Naive thymus-derived CD4-positive, alpha-beta T cell (primary cell): Measurements from ENCODE around the gene LRRC8D. TPM values are rescaled to one million over a fixed set of nuclear protein-coding genes. Genes with fewer than 3 reads are reported as not detected.

Source experiments
- ATAC-seq: fragments of 150-1000 bp; cut with Tn5 transposase; 2 replicates; pipeline ENCODE4 v1.10.0; 2021; ENCODE audit warnings: mild to moderate bottlenecking, moderate library complexity
- CTCF ChIA-PET: fragments of 350-600 bp; sonication (Branson Sonifier 250); formaldehyde crosslinking; loops from one replicate; lab custom pipeline; 2021; ENCODE audit warnings: antibody characterized with exemption; lab: Charles Lee
- POLR2A ChIA-PET: fragments of 350-600 bp; sonication (Branson Sonifier 250); formaldehyde crosslinking; loops from one replicate; lab custom pipeline; 2021; ENCODE audit warnings: antibody characterized with exemption, inconsistent platforms; lab: Charles Lee
- DNase-seq, 9 donors: peaks; one replicate each; pipeline versions ENCODE4 v3.0.0 to v3.0.0-alpha.2; 2020 to 2022; ENCODE audit warnings: mixed read lengths in 1 of 9
- H3K27ac ChIP-seq: one replicate; pipeline ENCODE4 v1.7.0; 2013; ENCODE audit warnings: mild to moderate bottlenecking, low read depth, low read length, moderate library complexity
- H3K27me3 ChIP-seq, 2 donors: one replicate each; pipeline ENCODE4 v1.7.0; 2013; ENCODE audit warnings: low read length in 2 of 2, mild to moderate bottlenecking in 2 of 2, moderate library complexity in 2 of 2; ENCODE audit not compliant: control insufficient read depth in 2 of 2, insufficient read depth in 2 of 2
- H3K36me3 ChIP-seq, 3 experiments: 1 replicate in 2 of 3; 2 replicates in 1 of 3; pipeline ENCODE4 v1.7.0; 2013; ENCODE audit warnings: low read length in 3 of 3, mild to moderate bottlenecking in 3 of 3, moderate library complexity in 1 of 3; ENCODE audit not compliant: insufficient read depth in 3 of 3, control insufficient read depth in 2 of 3
- H3K4me1 ChIP-seq, 2 donors: one replicate each; pipeline ENCODE4 v1.7.0; 2013; ENCODE audit warnings: low read length in 2 of 2, mild to moderate bottlenecking in 2 of 2, moderate library complexity in 1 of 2; ENCODE audit not compliant: control insufficient read depth in 2 of 2, insufficient read depth in 2 of 2
- H3K4me3 ChIP-seq: 2 replicates; pipeline ENCODE4 v1.7.0; 2013; ENCODE audit warnings: mild to moderate bottlenecking, low read length
- H3K9me3 ChIP-seq, 3 experiments: 1 replicate in 2 of 3; 2 replicates in 1 of 3; pipeline ENCODE4 v1.7.0; 2013; ENCODE audit warnings: low read length in 3 of 3; ENCODE audit not compliant: control insufficient read depth in 2 of 3
- H3K27ac Mint-ChIP-seq, 9 donors: one replicate each; pipeline ENCODE4 v1.8.0; 2020 to 2022; ENCODE audit warnings: mixed read lengths in 9 of 9, mild to moderate bottlenecking in 8 of 9, moderate library complexity in 5 of 9, inconsistent platforms in 2 of 9
- H3K27me3 Mint-ChIP-seq, 5 donors: one replicate each; pipeline ENCODE4 v1.8.0; 2021 to 2022; ENCODE audit warnings: mixed read lengths in 5 of 5, mild to moderate bottlenecking in 1 of 5
- H3K36me3 Mint-ChIP-seq, 5 donors: one replicate each; pipeline ENCODE4 v1.8.0; 2020 to 2022; ENCODE audit warnings: mixed read lengths in 5 of 5, mild to moderate bottlenecking in 3 of 5, inconsistent platforms in 1 of 5
- H3K4me1 Mint-ChIP-seq, 7 donors: one replicate each; pipeline ENCODE4 v1.8.0; 2020 to 2022; ENCODE audit warnings: mixed read lengths in 7 of 7, mild to moderate bottlenecking in 3 of 7, inconsistent platforms in 1 of 7
- H3K4me3 Mint-ChIP-seq, 10 donors: one replicate each; pipeline ENCODE4 v1.8.0; 2020 to 2022; ENCODE audit warnings: mild to moderate bottlenecking in 10 of 10, mixed read lengths in 10 of 10, moderate library complexity in 6 of 10, inconsistent platforms in 2 of 10
- H3K9me3 Mint-ChIP-seq, 11 donors: one replicate each; pipeline ENCODE4 v1.8.0; 2020 to 2022; ENCODE audit warnings: mixed read lengths in 11 of 11, mild to moderate bottlenecking in 4 of 11, inconsistent platforms in 1 of 11, moderate library complexity in 1 of 11
- intact Hi-C, 2 donors: fragments of 100-400 bp; cut with micrococcal nuclease; formaldehyde crosslinking; loops; one replicate each; pipeline ENCODE4 v1.15.1; 2023
- polyA plus RNA-seq, 2 donors: library from polyadenylated mRNA; unstranded; fragments of 300-500 nt; fragmentation: Illumina TruSeq; gene quantifications; one replicate each; pipeline ENCODE4 v1.2.3, GENCODE V29; 2021
- total RNA-seq, 6 experiments: library from RNA in 5 of 6; stranded (reverse) in 5 of 6; gene quantifications; 1 replicate in 5 of 6; 2 replicates in 1 of 6; pipeline ENCODE4 v1.2.3 and lab custom pipeline; 2021 to 2026

Gene LRRC8D
- total and polyA plus RNA-seq, 7 experiments from 2014 or later: 21.1 to 65.7 (median 38.9) TPM

- H3K36me3 Mint-ChIP-seq: peaks cover under 1 to 35% (median 5%) of the 10 kb centered on the region in 5 donors
- H3K4me3 Mint-ChIP-seq: no peak overlapping the region
- Histone ChIP-seq H3K4me1 (no peaks in the 10 kb centered on the region), H3K27ac (no peak overlapping the region), H3K27me3 (no peaks in the 10 kb centered on the region), H3K36me3 (peaks cover 0 to 5% (median 0%) of the 10 kb centered on the region in 3 experiments), H3K4me3 (no peak overlapping the region), H3K9me3 (no peaks in the 10 kb centered on the region)
- no peaks in the 10 kb centered on the region for H3K9me3 Mint-ChIP-seq
- ATAC-seq (no peak), DNase-seq (no peak)
- intact Hi-C loops: loop anchor here in 1 of 2 donors (5.0 kb wide), 2 partner anchors 36 to 59 kb away; no protein-coding TSS in a partner anchor
- peak overlapping the region in 3 of 9 donors; percentile 2 to 84 (median 59) for H3K27ac Mint-ChIP-seq
- ChIA-PET CTCF (interaction anchor here (0.6 kb wide), 1 partner anchor 19 kb away, joined by 3 read pairs; no protein-coding TSS in a partner anchor), POLR2A (no interaction called here)
- peaks cover 17 to 79% (median 71%) of the 10 kb centered on the region in 7 donors for H3K4me1 Mint-ChIP-seq
- no peaks in the 10 kb centered on the region for H3K27me3 Mint-ChIP-seq
These were observed 80.2 kb downstream of the LRRC8D start for GRCh38 chr1:89900791-89901708.

GRCh38 chr1:89901957-89902669 is 81.3 kb downstream of the LRRC8D start:
- peak overlapping the region in 2 of 9 donors; percentile 2 to 59 for H3K27ac Mint-ChIP-seq
- no peaks in the 10 kb centered on the region for H3K4me1 ChIP-seq
- no peaks in the 10 kb centered on the region for H3K9me3 Mint-ChIP-seq
- peaks cover 0 to 5% (median 0%) of the 10 kb centered on the region in 3 experiments for H3K36me3 ChIP-seq
- intact Hi-C loops: loop anchor here in 1 of 2 donors (5.0 kb wide), 2 partner anchors 35 to 60 kb away; no protein-coding TSS in a partner anchor
- no peaks in the 10 kb centered on the region for H3K9me3 ChIP-seq
- DNase-seq (no peak), ATAC-seq (no peak)
- H3K27me3 ChIP-seq: no peaks in the 10 kb centered on the region
- H3K4me3 ChIP-seq: no peak overlapping the region
- no peak overlapping the region for H3K4me3 Mint-ChIP-seq
- H3K27me3 Mint-ChIP-seq: no peaks in the 10 kb centered on the region
- H3K4me1 Mint-ChIP-seq: peaks cover 19 to 84% (median 68%) of the 10 kb centered on the region in 7 donors
- no peak overlapping the region for H3K27ac ChIP-seq
- H3K36me3 Mint-ChIP-seq: peaks cover 0 to 27% (median 4%) of the 10 kb centered on the region in 5 donors
- POLR2A ChIA-PET: no interaction called here
- CTCF ChIA-PET: interaction anchor here (0.6 kb wide), 1 partner anchor 20 kb away, joined by 3 read pairs; no protein-coding TSS in a partner anchor

GRCh38 chr1:89903550-89903949 is 82.7 kb downstream of the LRRC8D start:
- peak overlapping the region in 4 of 9 donors; percentile 5 to 51 (median 42) for H3K27ac Mint-ChIP-seq
- intact Hi-C loops: loop anchor here in 1 of 2 donors (5.0 kb wide), 2 partner anchors 34 to 61 kb away; no protein-coding TSS in a partner anchor
- ATAC-seq (no peak), DNase-seq (no peak)
- H3K4me1 ChIP-seq: no peaks in the 10 kb centered on the region
- H3K36me3 Mint-ChIP-seq: peaks cover 0 to 25% (median 4%) of the 10 kb centered on the region in 5 donors
- H3K9me3 Mint-ChIP-seq: no peaks in the 10 kb centered on the region
- ChIA-PET CTCF (no interaction called here), POLR2A (no interaction called here)
- peaks cover 0 to 5% (median 0%) of the 10 kb centered on the region in 3 experiments for H3K36me3 ChIP-seq
- peaks cover 18 to 86% (median 73%) of the 10 kb centered on the region in 7 donors for H3K4me1 Mint-ChIP-seq
- no peak overlapping the region for H3K4me3 ChIP-seq
- H3K9me3 ChIP-seq: no peaks in the 10 kb centered on the region
- H3K27me3 Mint-ChIP-seq: no peaks in the 10 kb centered on the region
- H3K27ac ChIP-seq: no peak overlapping the region
- no peaks in the 10 kb centered on the region for H3K27me3 ChIP-seq
- H3K4me3 Mint-ChIP-seq: no peak overlapping the region

- Histone ChIP-seq H3K27me3 (no peaks in the 10 kb centered on the region), H3K4me1 (no peaks in the 10 kb centered on the region), H3K9me3 (no peaks in the 10 kb centered on the region), H3K27ac (no peak overlapping the region), H3K36me3 (peaks cover 0 to 5% (median 0%) of the 10 kb centered on the region in 3 experiments), H3K4me3 (no peak overlapping the region)
- no peak for ATAC-seq
- peaks cover 0 to 31% (median 10%) of the 10 kb centered on the region in 5 donors for H3K36me3 Mint-ChIP-seq
- no peak overlapping the region for H3K4me3 Mint-ChIP-seq
- CTCF ChIA-PET: interaction anchor here (0.6 kb wide), 1 partner anchor 676 kb away, joined by 3 read pairs; no protein-coding TSS in a partner anchor
- no peaks in the 10 kb centered on the region for H3K9me3 Mint-ChIP-seq
- POLR2A ChIA-PET: interaction anchor here (0.6 kb wide), 1 partner anchor 147 kb away, joined by 3 read pairs; no protein-coding TSS in a partner anchor
- H3K27ac Mint-ChIP-seq: peak overlapping the region in 4 of 9 donors; percentile 17 to 51 (median 40)
- H3K27me3 Mint-ChIP-seq: no peaks in the 10 kb centered on the region
- intact Hi-C loops: loop anchor here in 1 of 2 donors (5.0 kb wide), 2 partner anchors 33 to 62 kb away; no protein-coding TSS in a partner anchor
- peaks cover 23 to 85% (median 73%) of the 10 kb centered on the region in 7 donors for H3K4me1 Mint-ChIP-seq
- no peak for DNase-seq
These were observed 83.6 kb downstream of the LRRC8D start for GRCh38 chr1:89904219-89904980.

GRCh38 chr1:89905395-89906058 is 84.7 kb downstream of the LRRC8D start:
- H3K9me3 Mint-ChIP-seq: no peaks in the 10 kb centered on the region
- peak overlapping the region in 4 of 9 donors; percentile 38 to 69 (median 56) for H3K27ac Mint-ChIP-seq
- POLR2A ChIA-PET: interaction anchor here (0.6 to 1.2 kb wide), 2 partner anchors 123 to 148 kb away, joined by 3 read pairs; no protein-coding TSS in a partner anchor
- H3K27me3 Mint-ChIP-seq: no peaks in the 10 kb centered on the region
- Histone ChIP-seq H3K4me1 (no peaks in the 10 kb centered on the region), H3K27me3 (no peaks in the 10 kb centered on the region), H3K27ac (no peak overlapping the region), H3K9me3 (no peaks in the 10 kb centered on the region), H3K36me3 (peaks cover 0 to 5% (median 0%) of the 10 kb centered on the region in 3 experiments), H3K4me3 (no peak overlapping the region)
- DNase-seq (no peak), ATAC-seq (no peak)
- CTCF ChIA-PET: no interaction called here
- H3K36me3 Mint-ChIP-seq: peaks cover 0 to 31% (median 10%) of the 10 kb centered on the region in 5 donors
- peaks cover 20 to 80% (median 66%) of the 10 kb centered on the region in 7 donors for H3K4me1 Mint-ChIP-seq
- H3K4me3 Mint-ChIP-seq: no peak overlapping the region
- intact Hi-C loops: loop anchor here in 1 of 2 donors (5.0 kb wide), 1 partner anchor 63 kb away; no protein-coding TSS in a partner anchor
